ENCODE data around the gene PRDM2.

The PRDM2 gene

GRCh38 chr1:13788795-13789194, 88.8 kb downstream of the PRDM2 start:
- no peak for DNase-seq
- Histone ChIP-seq H3K79me2 (ENCODE audit: low read length) (peaks cover 51% of the 10 kb centered on the region), H3K4me2 (ENCODE audit: low read depth, low read length) (no peak overlapping the region)

DNA sequence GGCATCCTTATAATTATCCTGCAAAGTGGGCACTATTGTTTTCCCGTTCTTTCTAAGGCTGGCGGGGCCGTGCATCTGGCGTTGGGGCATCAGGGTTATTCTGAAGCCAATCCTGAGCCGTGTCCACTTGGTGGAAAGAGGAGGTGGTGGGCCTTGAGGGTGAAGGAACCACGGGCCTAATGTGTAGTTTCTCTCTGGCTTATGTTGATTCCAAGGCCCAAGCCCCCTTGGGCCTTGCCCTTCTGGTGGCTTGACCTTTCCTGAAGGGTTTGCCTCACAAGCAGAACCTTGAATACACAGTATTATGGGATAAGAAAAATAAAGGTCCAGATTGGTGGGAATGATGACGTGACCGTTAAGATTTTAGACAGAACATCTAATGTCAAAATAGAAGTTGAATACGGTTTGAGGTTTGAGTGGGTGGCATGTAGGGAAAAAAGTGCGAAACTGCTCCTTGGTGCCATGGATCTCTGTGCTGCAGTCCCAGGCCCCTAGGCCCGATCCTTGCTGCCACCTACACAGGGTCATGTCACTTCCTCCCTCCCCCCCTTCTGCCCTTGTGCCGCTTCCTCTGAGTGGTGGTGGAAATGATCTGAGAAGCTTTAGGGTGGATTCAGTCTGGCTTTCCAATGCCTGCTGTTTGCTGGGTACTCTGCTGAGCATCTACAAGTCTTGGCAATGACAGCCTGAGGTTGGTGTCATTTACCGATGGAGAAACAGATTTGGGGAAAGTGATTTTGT, 90.5 kb downstream of the PRDM2 start:
- Histone ChIP-seq H4K20me1 (ENCODE audit: insufficient read depth, low read length) (no peaks in the 10 kb centered on the region; the same call in 1 of the 2 replicates), H3K9ac (ENCODE audit: low read length) (no peak overlapping the region), H3K9me3 (replicated peaks; ENCODE audit: insufficient read depth, low read length) (no peaks in the 10 kb centered on the region), H3K4me3 (ENCODE audit: low read length) (no peak overlapping the region), H3K9me2 (replicated peaks; ENCODE audit: insufficient read depth, low read length) (no peaks in the 10 kb centered on the region), H3K4me1 (ENCODE audit: low read length) (no peaks in the 10 kb centered on the region), H3K27me3 (replicated peaks; ENCODE audit: insufficient read depth, low read length) (no peaks in the 10 kb centered on the region), H3K79me2 (ENCODE audit: low read length) (peaks cover 35% of the 10 kb centered on the region), H3K27ac (ENCODE audit: low read length) (no peak overlapping the region), H3F3A (ENCODE audit: insufficient read depth, low read length) (no peaks in the 10 kb centered on the region), H3K4me2 (ENCODE audit: low read depth, low read length) (no peak overlapping the region), H2AFZ (ENCODE audit: low read length) (no peak overlapping the region), H3K36me3 (replicated peaks; ENCODE audit: insufficient read depth, low read length) (peaks cover 6% of the 10 kb centered on the region)
- DNase-seq, result no peak
- TF ChIP-seq, protein P1, sequence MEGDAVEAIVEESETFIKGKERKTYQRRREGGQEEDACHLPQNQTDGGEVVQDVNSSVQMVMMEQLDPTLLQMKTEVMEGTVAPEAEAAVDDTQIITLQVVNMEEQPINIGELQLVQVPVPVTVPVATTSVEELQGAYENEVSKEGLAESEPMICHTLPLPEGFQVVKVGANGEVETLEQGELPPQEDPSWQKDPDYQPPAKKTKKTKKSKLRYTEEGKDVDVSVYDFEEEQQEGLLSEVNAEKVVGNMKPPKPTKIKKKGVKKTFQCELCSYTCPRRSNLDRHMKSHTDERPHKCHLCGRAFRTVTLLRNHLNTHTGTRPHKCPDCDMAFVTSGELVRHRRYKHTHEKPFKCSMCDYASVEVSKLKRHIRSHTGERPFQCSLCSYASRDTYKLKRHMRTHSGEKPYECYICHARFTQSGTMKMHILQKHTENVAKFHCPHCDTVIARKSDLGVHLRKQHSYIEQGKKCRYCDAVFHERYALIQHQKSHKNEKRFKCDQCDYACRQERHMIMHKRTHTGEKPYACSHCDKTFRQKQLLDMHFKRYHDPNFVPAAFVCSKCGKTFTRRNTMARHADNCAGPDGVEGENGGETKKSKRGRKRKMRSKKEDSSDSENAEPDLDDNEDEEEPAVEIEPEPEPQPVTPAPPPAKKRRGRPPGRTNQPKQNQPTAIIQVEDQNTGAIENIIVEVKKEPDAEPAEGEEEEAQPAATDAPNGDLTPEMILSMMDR (IDR thresholded peaks at IDR 0.05; ENCODE audit: low read length), result no peak
- no peak for TF ChIP-seq EZH2 (optimal IDR thresholded peaks at IDR 0.05; ENCODE audit: low read depth, low read length)
- no peak for TF ChIP-seq EZH2phosphoT487 (IDR thresholded peaks at IDR 0.05; ENCODE audit: low read length)

More at GRCh38 chr1:13788795-13789194, 88.8 kb downstream of the PRDM2 start:
- H4K20me1 ChIP-seq (ENCODE audit: insufficient read depth, low read length), result no peaks in the 10 kb centered on the region; the same call in 1 of the 2 replicates
- H3K9ac ChIP-seq (ENCODE audit: low read length), result no peak overlapping the region
- no peak overlapping the region for H3K27ac ChIP-seq (ENCODE audit: low read length)
- H3K9me2 ChIP-seq (replicated peaks; ENCODE audit: insufficient read depth, low read length), result no peaks in the 10 kb centered on the region
- TF ChIP-seq EZH2phosphoT487 (IDR thresholded peaks at IDR 0.05; ENCODE audit: low read length) (no peak), EZH2 (optimal IDR thresholded peaks at IDR 0.05; ENCODE audit: low read depth, low read length) (no peak)
- TF ChIP-seq, protein P1 (IDR thresholded peaks at IDR 0.05; ENCODE audit: low read length), result no peak
- H3K27me3 ChIP-seq (replicated peaks; ENCODE audit: insufficient read depth, low read length), result no peaks in the 10 kb centered on the region
- H3F3A ChIP-seq (ENCODE audit: insufficient read depth, low read length), result no peaks in the 10 kb centered on the region
- no peaks in the 10 kb centered on the region for H3K9me3 ChIP-seq (replicated peaks; ENCODE audit: insufficient read depth, low read length)
- H3K4me1 ChIP-seq (ENCODE audit: low read length), result no peaks in the 10 kb centered on the region
- H2AFZ ChIP-seq (ENCODE audit: low read length), result no peak overlapping the region
- peaks cover 6% of the 10 kb centered on the region for H3K36me3 ChIP-seq (replicated peaks; ENCODE audit: insufficient read depth, low read length)
- H3K4me3 ChIP-seq (ENCODE audit: low read length), result no peak overlapping the region

- Histone ChIP-seq H3K36me3 (replicated peaks; ENCODE audit: insufficient read depth, low read length) (peaks cover 6% of the 10 kb centered on the region), H3K79me2 (ENCODE audit: low read length) (peaks cover 19% of the 10 kb centered on the region), H4K20me1 (ENCODE audit: insufficient read depth, low read length) (no peaks in the 10 kb centered on the region; the same call in 1 of the 2 replicates), H3K9ac (ENCODE audit: low read length) (no peak overlapping the region), H3K9me2 (replicated peaks; ENCODE audit: insufficient read depth, low read length) (no peaks in the 10 kb centered on the region), H3K4me3 (ENCODE audit: low read length) (no peak overlapping the region), H3F3A (ENCODE audit: insufficient read depth, low read length) (no peaks in the 10 kb centered on the region), H2AFZ (ENCODE audit: low read length) (no peak overlapping the region), H3K4me1 (ENCODE audit: low read length) (no peaks in the 10 kb centered on the region), H3K27me3 (replicated peaks; ENCODE audit: insufficient read depth, low read length) (no peaks in the 10 kb centered on the region), H3K4me2 (ENCODE audit: low read depth, low read length) (no peak overlapping the region), H3K27ac (ENCODE audit: low read length) (no peak overlapping the region), H3K9me3 (replicated peaks; ENCODE audit: insufficient read depth, low read length) (no peaks in the 10 kb centered on the region)
- TF ChIP-seq, protein P1 (IDR thresholded peaks at IDR 0.05; ENCODE audit: low read length), result no peak
- TF ChIP-seq EZH2 (optimal IDR thresholded peaks at IDR 0.05; ENCODE audit: low read depth, low read length) (no peak), EZH2phosphoT487 (IDR thresholded peaks at IDR 0.05; ENCODE audit: low read length) (no peak)
- no peak for DNase-seq
Measured at GRCh38 chr1:13792419-13792818, 92.4 kb downstream of the PRDM2 start.
